Activated T-cell treated with anti-CD3 and anti-CD28 coated beads, Interleukin-2, amount 50 U/mL, for 24 hours (primary cell): Measurements from ENCODE around the gene IFT88.
"Not testable (repeated sequence)": the region's sequence is repeated elsewhere in the genome, so short reads cannot be mapped to it uniquely, and the experiment has no call there.

Experiments
- DNase-seq: peaks from one replicate; pipeline ENCODE4 v3.0.0-alpha.2; 2020
- H3K27ac Mint-ChIP-seq: 2 replicates; pipeline ENCODE4 v1.8.0; 2020; ENCODE audit warnings: mild to moderate bottlenecking, mixed read lengths
- H3K27me3 Mint-ChIP-seq: 2 replicates; pipeline ENCODE4 v1.8.0; 2020; ENCODE audit warnings: mixed read lengths
- H3K36me3 Mint-ChIP-seq: 2 replicates; pipeline ENCODE4 v1.8.0; 2020; ENCODE audit warnings: low read depth, mixed read lengths
- H3K4me1 Mint-ChIP-seq: 2 replicates; pipeline ENCODE4 v1.8.0; 2020; ENCODE audit warnings: low read depth, mixed read lengths
- H3K4me3 Mint-ChIP-seq: 2 replicates; pipeline ENCODE4 v1.8.0; 2020; ENCODE audit warnings: mild to moderate bottlenecking, moderate library complexity, mixed read lengths
- H3K9me3 Mint-ChIP-seq: 2 replicates; pipeline ENCODE4 v1.8.0; 2020; ENCODE audit warnings: mixed read lengths

Gene IFT88

DNA sequence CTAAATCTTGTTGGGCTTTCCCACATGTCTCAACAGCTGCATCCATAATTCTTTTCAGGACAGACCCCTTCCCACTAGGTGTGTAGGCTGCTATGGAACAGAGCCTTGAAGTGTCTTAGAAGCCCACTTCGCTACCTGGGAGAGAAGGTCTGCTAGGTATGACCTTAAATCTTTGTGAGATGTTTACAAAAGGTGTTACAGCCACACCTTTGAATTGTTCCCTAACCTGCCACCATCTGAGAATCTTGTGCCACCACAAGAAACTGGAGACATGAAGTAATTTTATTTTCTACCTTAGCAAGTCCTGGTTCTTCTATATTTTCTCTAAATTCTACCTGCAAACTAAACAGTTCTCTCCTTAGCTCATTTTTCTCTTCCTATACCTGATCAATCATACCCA, 69.1 kb downstream of the IFT88 start:
- H3K36me3 Mint-ChIP-seq, result peaks cover 26% of the 10 kb centered on the region
- no peaks in the 10 kb centered on the region for H3K27me3 Mint-ChIP-seq
- DNase-seq, result no peak

DNA sequence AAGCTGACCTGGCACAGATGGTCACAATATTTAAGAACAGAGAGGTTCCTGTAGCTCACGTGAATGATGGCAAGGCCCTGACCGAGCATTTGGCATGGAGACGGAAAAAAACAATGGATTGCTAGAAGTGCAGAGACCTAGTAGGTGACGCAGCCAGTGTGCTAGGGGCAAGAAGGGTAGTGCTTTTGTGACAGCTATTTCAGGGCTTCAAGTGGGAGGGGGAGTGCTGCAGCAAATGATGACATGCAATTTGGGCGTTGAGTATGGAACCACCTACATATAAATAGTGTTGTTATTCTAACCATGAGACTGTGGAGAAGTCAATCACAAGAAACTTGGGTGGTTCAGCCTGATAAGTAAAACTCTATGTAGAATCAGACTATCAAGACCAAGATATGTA, 70.9 kb downstream of the IFT88 start:
- Mint-ChIP-seq H3K27me3 (no peaks in the 10 kb centered on the region), H3K4me3 (no peak overlapping the region), H3K27ac (no peak overlapping the region), H3K9me3 (no peaks in the 10 kb centered on the region), H3K36me3 (peaks cover 13% of the 10 kb centered on the region), H3K4me1 (no peaks in the 10 kb centered on the region)
- DNase-seq, result no peak

More for the DNA sequence above, 69.1 kb downstream of the IFT88 start:
- no peaks in the 10 kb centered on the region for H3K4me1 Mint-ChIP-seq
- no peak overlapping the region for H3K27ac Mint-ChIP-seq
- H3K4me3 Mint-ChIP-seq, result no peak overlapping the region
- no peaks in the 10 kb centered on the region for H3K9me3 Mint-ChIP-seq

DNA sequence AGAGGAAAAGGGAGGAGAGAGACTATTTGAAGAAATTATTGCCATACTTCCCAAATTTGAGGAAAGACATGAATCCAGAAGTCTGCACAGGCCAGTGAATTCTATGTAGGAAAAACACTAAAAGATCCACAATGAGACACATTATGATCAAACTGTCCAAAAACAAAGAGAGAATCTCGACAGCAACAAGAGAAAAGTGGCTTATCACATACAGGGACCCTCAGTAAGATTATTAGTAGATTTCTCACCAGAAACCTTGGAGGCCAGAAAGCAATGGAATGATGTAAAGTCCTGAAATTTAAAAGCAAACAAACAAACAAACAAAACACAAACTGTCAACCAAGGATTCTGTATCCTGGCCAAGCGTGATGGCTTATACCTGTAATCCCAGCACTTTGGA, 80.8 kb downstream of the IFT88 start:
- H3K36me3 Mint-ChIP-seq, result peaks cover 8% of the 10 kb centered on the region
- no peaks in the 10 kb centered on the region for H3K4me1 Mint-ChIP-seq
- DNase-seq, result no peak
- no peak overlapping the region for H3K27ac Mint-ChIP-seq
- no peaks in the 10 kb centered on the region for H3K27me3 Mint-ChIP-seq
- no peak overlapping the region for H3K4me3 Mint-ChIP-seq
- no peaks in the 10 kb centered on the region for H3K9me3 Mint-ChIP-seq

DNA sequence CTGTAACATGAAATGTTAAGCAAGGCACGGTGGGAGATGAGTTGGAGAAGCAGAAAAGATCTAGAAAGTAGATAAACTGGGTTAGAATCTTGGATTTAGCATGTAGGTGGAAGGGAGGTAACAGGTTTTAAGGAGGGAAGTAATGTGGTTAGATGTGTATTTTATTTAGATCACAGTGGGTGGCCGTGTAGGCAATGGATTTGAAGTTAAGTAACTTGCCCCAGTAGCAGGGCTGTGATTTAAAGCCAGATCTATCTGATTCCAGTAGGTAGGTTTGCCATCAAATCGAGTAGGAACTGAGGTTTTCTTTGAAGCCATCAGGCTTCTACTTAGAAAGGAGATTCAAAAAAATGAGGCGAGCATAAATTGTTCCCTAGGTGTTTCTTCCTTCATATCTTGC, 86.0 kb downstream of the IFT88 start:
- H3K4me1 Mint-ChIP-seq, result no peaks in the 10 kb centered on the region
- no peak overlapping the region for H3K27ac Mint-ChIP-seq
- peaks cover 2% of the 10 kb centered on the region for H3K36me3 Mint-ChIP-seq
- H3K9me3 Mint-ChIP-seq, result no peaks in the 10 kb centered on the region
- H3K27me3 Mint-ChIP-seq, result no peaks in the 10 kb centered on the region
- no peak overlapping the region for H3K4me3 Mint-ChIP-seq
- DNase-seq, result no peak

DNA sequence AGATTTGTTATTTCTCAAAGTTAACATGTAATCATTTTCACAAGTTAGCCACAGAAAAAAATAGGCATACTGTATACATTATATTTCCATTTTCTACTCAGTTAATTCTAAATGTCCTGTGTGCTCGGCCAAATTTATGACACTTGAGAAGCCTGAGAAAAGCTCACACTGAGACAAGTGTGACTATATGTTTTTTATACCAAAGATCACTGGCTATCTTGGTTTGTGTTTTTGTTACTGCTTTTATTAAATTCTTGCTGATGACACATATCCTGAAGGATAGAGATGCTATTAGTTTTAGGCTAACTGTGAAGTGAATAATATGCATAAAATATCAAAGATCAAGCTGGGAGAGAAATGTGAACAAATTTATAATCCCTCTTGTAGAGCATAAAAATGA, 87.2 kb downstream of the IFT88 start:
- no peak for DNase-seq
- H3K4me3 Mint-ChIP-seq, result no peak overlapping the region
- no peaks in the 10 kb centered on the region for H3K9me3 Mint-ChIP-seq
- H3K4me1 Mint-ChIP-seq, result no peaks in the 10 kb centered on the region
- H3K27me3 Mint-ChIP-seq, result no peaks in the 10 kb centered on the region
- H3K36me3 Mint-ChIP-seq, result peaks cover 8% of the 10 kb centered on the region
- H3K27ac Mint-ChIP-seq, result no peak overlapping the region

DNA sequence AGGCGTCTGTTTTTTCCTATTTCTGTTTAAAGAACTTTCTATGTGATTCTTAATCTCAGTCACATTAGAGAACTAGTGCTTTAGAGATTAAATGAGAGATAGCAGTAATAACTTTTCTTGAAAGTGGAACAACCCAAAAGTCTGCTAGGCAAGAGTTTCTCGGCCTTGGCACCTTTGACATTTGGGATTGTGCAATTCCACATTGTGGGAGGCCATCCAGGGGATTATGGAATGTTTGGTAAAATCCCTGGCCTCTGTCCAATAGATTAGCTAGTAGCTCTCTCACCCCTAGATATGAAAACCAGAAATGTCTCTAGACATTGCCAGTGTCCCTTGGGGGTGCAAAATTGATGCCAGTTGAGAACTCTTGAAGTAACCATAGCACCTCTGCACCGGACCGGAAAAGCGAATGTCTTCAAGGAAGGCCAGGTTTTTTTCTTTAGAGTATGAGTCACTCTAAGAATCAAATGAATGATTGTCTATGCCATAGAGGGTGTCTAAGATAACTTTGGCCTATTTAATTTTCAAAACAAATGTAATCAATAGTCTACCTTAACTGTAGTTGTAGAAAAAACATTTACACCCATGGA, 91.6 kb downstream of the IFT88 start:
- Mint-ChIP-seq H3K4me3 (no peak overlapping the region), H3K27me3 (no peaks in the 10 kb centered on the region), H3K27ac (no peak overlapping the region), H3K36me3 (peaks cover 9% of the 10 kb centered on the region), H3K4me1 (no peaks in the 10 kb centered on the region), H3K9me3 (no peaks in the 10 kb centered on the region)
- DNase-seq, result no peak

DNA sequence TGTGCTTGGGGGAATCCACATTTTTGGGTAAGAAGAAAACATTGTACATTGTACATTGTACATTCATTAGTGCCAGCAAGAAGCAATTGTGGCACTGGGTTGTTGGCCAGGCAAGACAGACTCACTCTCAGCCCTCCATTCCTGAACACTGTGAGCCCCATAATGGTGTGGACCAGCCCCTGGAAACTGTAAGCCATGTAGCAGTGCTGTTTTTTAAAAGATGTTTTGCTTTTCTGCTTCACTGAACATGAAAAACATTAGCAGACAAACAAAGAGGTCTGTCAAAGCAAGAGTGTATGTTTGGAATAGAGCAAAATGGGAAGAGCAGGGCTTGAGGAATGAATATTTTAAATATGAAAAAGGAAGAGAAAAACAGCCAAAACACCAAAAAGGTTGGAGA, 97.4 kb downstream of the IFT88 start:
- H3K27me3 Mint-ChIP-seq, result no peaks in the 10 kb centered on the region
- no peak for DNase-seq
- no peak overlapping the region for H3K4me3 Mint-ChIP-seq
- peaks cover 5% of the 10 kb centered on the region for H3K36me3 Mint-ChIP-seq
- H3K9me3 Mint-ChIP-seq, result no peaks in the 10 kb centered on the region
- no peak overlapping the region for H3K27ac Mint-ChIP-seq
- H3K4me1 Mint-ChIP-seq, result no peaks in the 10 kb centered on the region

DNA sequence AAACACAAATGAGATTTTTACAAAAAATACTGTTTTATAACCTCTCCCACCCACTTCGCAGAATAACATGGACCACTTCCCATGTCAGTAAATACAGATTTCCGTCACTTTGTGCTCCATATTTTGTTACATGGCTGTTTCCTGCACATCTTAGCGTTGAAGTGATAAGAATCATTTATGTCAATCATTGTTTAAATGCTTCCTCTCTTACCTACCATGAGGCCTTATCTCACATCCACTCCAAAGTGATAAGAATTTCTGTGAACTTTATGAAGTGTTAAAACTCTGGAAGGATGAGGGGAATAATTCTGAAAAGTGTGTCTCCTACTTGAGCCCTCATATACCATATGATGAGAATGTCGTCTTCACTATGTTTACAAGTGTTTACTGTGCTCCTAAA, 100.0 kb downstream of the IFT88 start:
- DNase-seq, result no peak
- Mint-ChIP-seq H3K4me3 (no peak overlapping the region), H3K27me3 (no peaks in the 10 kb centered on the region), H3K9me3 (no peaks in the 10 kb centered on the region), H3K36me3 (peaks cover 14% of the 10 kb centered on the region), H3K4me1 (no peaks in the 10 kb centered on the region), H3K27ac (no peak overlapping the region)

DNA sequence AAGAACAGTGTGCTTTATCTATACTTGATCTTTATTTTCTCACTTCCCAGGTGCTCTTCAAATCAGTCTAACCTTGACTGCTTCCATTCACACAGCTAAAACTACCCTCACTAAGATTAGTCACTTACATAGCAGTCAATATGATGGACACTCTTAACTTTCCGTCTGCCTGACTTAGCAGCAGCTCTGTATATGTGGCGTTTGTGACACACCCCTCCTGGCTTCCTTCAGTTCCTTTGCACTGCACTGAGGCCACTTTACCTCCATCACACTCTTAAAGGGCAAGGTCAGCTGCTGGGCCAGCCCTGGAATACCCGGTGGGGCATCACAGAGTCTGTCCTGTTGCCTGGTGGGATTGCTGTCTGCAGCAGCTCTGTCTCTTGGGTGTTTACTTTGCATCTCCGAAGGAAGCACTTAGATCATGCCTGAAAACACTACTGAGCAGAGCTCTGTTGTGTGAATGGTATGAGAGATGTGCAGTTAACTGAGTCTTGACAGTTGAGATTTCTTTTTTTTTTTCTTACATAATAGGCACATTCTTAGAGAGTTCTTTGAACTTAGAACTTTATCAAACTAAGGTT, 101.0 kb downstream of the IFT88 start:
- H3K36me3 Mint-ChIP-seq, result peaks cover 15% of the 10 kb centered on the region
- H3K4me1 Mint-ChIP-seq, result no peaks in the 10 kb centered on the region
- H3K9me3 Mint-ChIP-seq, result no peaks in the 10 kb centered on the region

DNA sequence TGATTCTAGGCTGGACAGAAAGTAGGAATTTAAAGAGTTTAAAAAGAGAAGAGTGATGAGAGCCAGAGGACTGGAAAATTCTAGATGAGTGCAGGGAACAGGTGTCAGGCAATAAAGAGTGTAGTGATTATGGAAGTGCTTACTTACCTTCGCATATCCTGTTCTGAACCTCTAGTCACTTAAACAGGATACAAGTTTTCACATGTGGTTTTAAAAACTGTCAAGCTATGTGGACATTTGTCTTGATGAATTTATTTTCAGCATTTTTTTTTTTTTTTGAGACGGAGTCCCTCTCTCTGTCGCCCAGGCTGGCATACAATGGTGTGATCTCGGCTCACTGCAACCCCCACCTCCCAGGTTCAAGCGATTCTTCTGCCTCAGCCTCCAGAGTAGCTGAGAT, 102.2 kb downstream of the IFT88 start:
- H3K27ac Mint-ChIP-seq, result no peak overlapping the region
- no peaks in the 10 kb centered on the region for H3K9me3 Mint-ChIP-seq
- H3K27me3 Mint-ChIP-seq, result no peaks in the 10 kb centered on the region
- no peak for DNase-seq
- H3K36me3 Mint-ChIP-seq, result peaks cover 24% of the 10 kb centered on the region
- no peaks in the 10 kb centered on the region for H3K4me1 Mint-ChIP-seq
- H3K4me3 Mint-ChIP-seq, result no peak overlapping the region

More for the DNA sequence above, 101.0 kb downstream of the IFT88 start:
- Mint-ChIP-seq H3K4me3 (no peak overlapping the region), H3K27ac (no peak overlapping the region), H3K27me3 (no peaks in the 10 kb centered on the region)
- no peak for DNase-seq

DNA sequence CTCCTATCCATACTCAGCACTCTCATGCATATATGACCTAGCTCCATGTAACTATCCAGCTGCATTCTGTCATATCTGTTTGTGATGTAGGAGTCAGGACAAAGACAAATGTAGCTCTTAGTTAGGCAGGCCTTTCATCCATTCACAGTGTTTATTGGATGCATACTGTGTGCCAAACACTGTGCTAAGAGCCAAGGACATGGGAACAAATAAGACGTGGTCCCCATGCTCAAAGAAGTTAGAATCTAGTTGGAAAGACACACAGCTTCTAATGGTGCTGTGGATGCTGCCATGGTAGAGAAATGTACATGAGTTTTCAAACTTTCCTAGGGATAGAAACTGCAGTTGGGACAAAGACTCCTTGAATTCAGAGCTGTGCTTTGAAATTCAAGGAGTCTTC, 104.8 kb downstream of the IFT88 start:
- no peaks in the 10 kb centered on the region for H3K9me3 Mint-ChIP-seq
- no peaks in the 10 kb centered on the region for H3K27me3 Mint-ChIP-seq
- peaks cover 19% of the 10 kb centered on the region for H3K36me3 Mint-ChIP-seq
- no peak overlapping the region for H3K27ac Mint-ChIP-seq
- DNase-seq, result no peak
- H3K4me3 Mint-ChIP-seq, result no peak overlapping the region
- no peaks in the 10 kb centered on the region for H3K4me1 Mint-ChIP-seq

DNA sequence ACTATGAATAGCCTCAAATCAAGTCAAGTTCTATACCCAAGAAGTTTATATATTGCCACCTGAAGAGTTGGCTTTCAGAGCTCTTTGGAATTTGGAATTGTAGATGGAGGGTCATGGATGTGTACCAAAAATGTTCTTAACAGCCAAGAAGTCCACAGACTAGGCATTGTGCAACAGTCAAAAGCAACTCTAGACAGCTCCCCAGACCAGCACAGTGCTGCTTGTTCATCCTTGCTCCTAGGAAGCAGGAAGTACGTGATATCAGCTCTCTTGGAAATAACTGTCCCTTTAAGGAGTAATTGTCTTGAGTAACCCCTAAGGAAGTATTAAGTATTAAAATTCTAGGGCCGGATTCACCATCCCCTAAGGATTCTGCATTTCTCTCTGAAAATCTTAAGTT, 105.8 kb downstream of the IFT88 start:
- no peaks in the 10 kb centered on the region for H3K9me3 Mint-ChIP-seq
- no peak overlapping the region for H3K4me3 Mint-ChIP-seq
- no peak for DNase-seq
- no peaks in the 10 kb centered on the region for H3K27me3 Mint-ChIP-seq
- no peaks in the 10 kb centered on the region for H3K4me1 Mint-ChIP-seq
- H3K36me3 Mint-ChIP-seq, result peaks cover 19% of the 10 kb centered on the region
- no peak overlapping the region for H3K27ac Mint-ChIP-seq

DNA sequence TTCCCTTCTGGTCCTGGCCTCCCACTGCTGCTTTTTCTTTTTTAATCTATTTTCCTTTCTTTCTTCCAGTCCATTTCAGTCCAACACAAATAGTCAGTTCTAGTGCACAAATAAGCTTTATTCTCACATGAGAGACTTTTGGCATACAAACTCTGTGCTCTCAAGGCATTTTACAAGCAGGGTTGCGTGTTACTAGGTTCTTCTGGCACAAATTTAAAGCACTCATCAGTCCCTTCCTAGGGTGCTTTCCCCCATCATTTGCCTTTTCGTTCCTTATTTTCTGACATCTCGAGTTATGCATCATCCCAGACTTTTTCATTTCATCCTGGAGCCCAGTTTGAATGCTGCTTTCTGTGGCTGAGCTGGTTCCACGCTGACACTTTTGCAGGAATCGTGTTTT, 106.8 kb downstream of the IFT88 start:
- Mint-ChIP-seq H3K4me1 (no peaks in the 10 kb centered on the region), H3K36me3 (peaks cover 19% of the 10 kb centered on the region), H3K4me3 (no peak overlapping the region), H3K9me3 (no peaks in the 10 kb centered on the region), H3K27ac (no peak overlapping the region), H3K27me3 (no peaks in the 10 kb centered on the region)
- DNase-seq, result no peak

DNA sequence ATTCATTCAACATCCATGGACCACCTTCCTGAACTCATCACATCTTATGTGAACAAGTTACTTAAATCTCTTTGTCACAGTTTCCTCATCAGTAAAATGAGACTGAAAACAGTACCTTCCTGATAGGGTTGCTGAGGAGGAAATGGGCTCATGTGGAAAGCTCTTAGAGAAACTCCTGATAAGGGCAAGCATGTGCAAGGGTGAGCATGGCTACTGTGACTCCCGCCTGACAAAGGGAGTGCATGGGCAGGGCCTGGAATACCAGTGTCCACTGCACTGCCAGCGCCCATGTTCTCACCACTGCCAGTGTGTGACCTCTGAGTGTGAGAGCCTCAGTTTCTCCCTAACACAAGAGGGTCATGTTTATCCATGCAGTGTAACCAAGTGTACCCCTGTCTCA, 109.3 kb downstream of the IFT88 start:
- no peaks in the 10 kb centered on the region for H3K27me3 Mint-ChIP-seq
- H3K4me1 Mint-ChIP-seq, result no peaks in the 10 kb centered on the region
- no peak overlapping the region for H3K4me3 Mint-ChIP-seq
- H3K9me3 Mint-ChIP-seq, result no peaks in the 10 kb centered on the region
- no peak for DNase-seq
- H3K36me3 Mint-ChIP-seq, result peaks cover 15% of the 10 kb centered on the region
- H3K27ac Mint-ChIP-seq, result no peak overlapping the region

DNA sequence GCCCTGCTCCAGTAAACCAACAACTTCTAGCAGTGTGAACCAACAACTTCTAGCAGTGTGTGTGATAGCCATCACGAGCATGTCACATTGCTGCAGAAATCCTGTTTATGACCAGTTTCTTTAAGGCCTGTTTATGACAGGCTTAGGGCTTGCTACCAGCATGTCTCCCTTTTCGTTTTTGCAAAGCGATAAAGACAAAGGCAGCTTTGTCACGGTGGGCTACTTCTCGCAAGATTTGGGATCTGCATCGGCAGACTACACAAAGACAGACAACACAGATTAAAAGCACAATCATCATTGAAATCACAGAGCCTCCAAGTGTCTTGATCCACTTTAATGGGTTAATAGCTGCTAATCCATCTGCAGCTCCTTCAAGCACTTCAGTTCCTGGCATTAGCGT, 111.6 kb downstream of the IFT88 start:
- not testable (repeated sequence) for H3K4me1 Mint-ChIP-seq, DNase-seq, H3K27ac Mint-ChIP-seq, H3K4me3 Mint-ChIP-seq, H3K27me3 Mint-ChIP-seq, H3K36me3 Mint-ChIP-seq, H3K9me3 Mint-ChIP-seq

DNA sequence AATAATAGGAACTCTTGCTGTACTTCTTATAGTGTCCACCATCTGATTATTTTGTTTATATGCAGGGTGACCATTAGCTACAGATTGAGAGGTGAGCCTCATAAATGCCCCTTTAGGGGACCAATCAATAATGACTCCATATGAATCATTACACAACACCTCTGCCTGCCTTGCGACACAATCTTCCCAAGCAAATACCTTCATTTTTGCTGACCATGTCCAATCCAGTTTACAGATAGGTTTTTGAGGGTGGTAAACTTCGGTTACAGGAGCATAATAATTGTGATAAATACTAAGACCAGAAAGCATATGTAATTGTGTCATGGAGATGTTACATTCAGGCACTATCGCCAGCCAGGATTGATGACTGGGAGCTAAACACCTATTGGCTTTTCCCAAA, 112.9 kb downstream of the IFT88 start:
- peaks cover 2% of the 10 kb centered on the region for H3K36me3 Mint-ChIP-seq
- H3K9me3 Mint-ChIP-seq, result no peaks in the 10 kb centered on the region
- no peak overlapping the region for H3K27ac Mint-ChIP-seq
- no peaks in the 10 kb centered on the region for H3K4me1 Mint-ChIP-seq
- H3K4me3 Mint-ChIP-seq, result no peak overlapping the region
- DNase-seq, result no peak
- H3K27me3 Mint-ChIP-seq, result no peaks in the 10 kb centered on the region
